K562 (cell line): Measurements from ENCODE around the gene EPHB2. TPM values are rescaled to one million over a fixed set of nuclear protein-coding genes. Genes with fewer than 3 reads are reported as not detected.

Experiments
- ATAC-seq: fragments of 200-7000 bp; cut with Tn5 transposase; 3 replicates; pipeline ENCODE4 v1.9.1; 2020; ENCODE audit warnings: moderate library complexity
- BruUV-seq: library from RNA; stranded (reverse); fragments of 400-500 nt; replicated peaks from 2 replicates; lab custom pipeline; 2021; lab: Mats Ljungman, UMichigan
- CTCF ChIA-PET: fragments of 300-600 bp; formaldehyde crosslinking; extraction: SDS; loops from one replicate; lab custom pipeline; 2021; ENCODE audit warnings: low intra/inter-chr PET ratio; lab: Yijun Ruan, JAX
- POLR2A ChIA-PET: fragments of 300-600, 350-650 bp; sonication (Branson Sonifier 250); formaldehyde crosslinking; extraction: SDS; loops from one replicate; lab custom pipeline; 2021; ENCODE audit warnings: antibody characterized with exemption, inconsistent platforms; lab: Yijun Ruan, JAX
- DNase-seq, 4 experiments: peaks; one replicate each; pipeline versions ENCODE4 v3.0.0 to v3.0.0-alpha.2; 2011 to 2018; ENCODE audit warnings: low spot score in 3 of 4, mixed read lengths in 3 of 4; ENCODE audit errors: extremely low read depth in 1 of 4
- FAIRE-seq: peaks from 2 replicates; lab custom pipeline; 2011; peaks lifted over from hg19 to GRCh38; lab: Jason Lieb, UNC
- H2AFZ ChIP-seq: 2 replicates; pipeline ENCODE4 v1.6.0; 2011; ENCODE audit warnings: low read depth, low read length, control low read depth, inconsistent platforms
- H3K27ac ChIP-seq: fragments of 200-600 bp; 3 replicates; pipeline ENCODE4 v1.8.0; 2011; ENCODE audit warnings: low read depth, mild to moderate bottlenecking, control low read depth, inconsistent platforms, low read length, moderate library complexity, mixed read lengths; ENCODE audit errors: extremely low read depth
- H3K27me3 ChIP-seq, 2 experiments: fragments of 300-600 bp in 1 of 2; 2 replicates in 1 of 2; 3 replicates in 1 of 2; pipeline versions ENCODE4 v1.6.0 to v1.8.0; 2011; ENCODE audit warnings: inconsistent platforms in 2 of 2, low read length in 2 of 2, mild to moderate bottlenecking in 1 of 2, mixed read lengths in 1 of 2, moderate library complexity in 1 of 2; ENCODE audit not compliant: control insufficient read depth in 2 of 2, insufficient read depth in 2 of 2
- H3K36me3 ChIP-seq: fragments of 300-600 bp; 3 replicates; pipeline ENCODE4 v1.8.0; 2011; ENCODE audit warnings: mild to moderate bottlenecking, low read length, inconsistent platforms; ENCODE audit not compliant: control insufficient read depth, insufficient read depth
- H3K4me1 ChIP-seq, 2 experiments: fragments of 200-600 bp in 1 of 2; replicated peaks in 1 of 2; 2 replicates in 1 of 2; 3 replicates in 1 of 2; pipeline versions ENCODE4 v1.5.1 to v1.8.0; 2011; ENCODE audit warnings: inconsistent platforms in 2 of 2, low read length in 2 of 2, mild to moderate bottlenecking in 1 of 2, mixed read lengths in 1 of 2, moderate library complexity in 1 of 2; ENCODE audit not compliant: control insufficient read depth in 2 of 2, insufficient read depth in 2 of 2
- H3K4me2 ChIP-seq: 2 replicates; pipeline ENCODE4 v1.6.1; 2011; ENCODE audit warnings: low read length, control low read depth, inconsistent platforms, mixed read lengths; ENCODE audit not compliant: insufficient read depth
- H3K4me3 ChIP-seq: fragments of 200-600 bp; sonication (generic), shearing (Covaris generic); 2 replicates; pipeline ENCODE4 v1.5.1; 2016; ENCODE audit warnings: control low read depth, inconsistent platforms
- H3K79me2 ChIP-seq: fragments of 200-600 bp; 3 replicates; pipeline ENCODE4 v1.8.0; 2011; ENCODE audit warnings: low read length, inconsistent platforms; ENCODE audit not compliant: control insufficient read depth, insufficient read depth
- H3K9ac ChIP-seq, 2 experiments: 2 replicates each; pipeline versions ENCODE4 v1.6.0 to v1.6.1; 2011; ENCODE audit warnings: low read depth in 2 of 2, low read length in 2 of 2, control low read depth in 1 of 2, inconsistent platforms in 1 of 2, mild to moderate bottlenecking in 1 of 2, mixed read lengths in 1 of 2; ENCODE audit not compliant: insufficient read depth in 1 of 2
- H3K9me1 ChIP-seq: one replicate; pipeline ENCODE4 v1.6.0; 2011; ENCODE audit warnings: inconsistent platforms, mild to moderate bottlenecking, low read length, moderate library complexity; ENCODE audit not compliant: control insufficient read depth, insufficient read depth
- H3K9me3 ChIP-seq: replicated peaks from 2 replicates; pipeline ENCODE4 v1.5.1; 2011; ENCODE audit warnings: low read depth, low read length, inconsistent platforms; ENCODE audit not compliant: control insufficient read depth, insufficient read depth
- H4K20me1 ChIP-seq: replicated peaks from 2 replicates; pipeline ENCODE4 v1.6.1; 2011; ENCODE audit warnings: low read length, inconsistent platforms, mixed read lengths; ENCODE audit not compliant: control insufficient read depth, insufficient read depth
- E2F5 ChIP-seq: sonication (generic); formaldehyde crosslinking; IDR thresholded peaks from 2 replicates; pipeline ENCODE4 v1.8.0; 2022; ENCODE audit warnings: mild to moderate bottlenecking, missing genetic modification reagents
- FOSL1 ChIP-seq: fragments of 200-800 bp; sonication (Bioruptor generic); conservative IDR thresholded peaks from 2 replicates; pipeline ENCODE4 v1.6.1; 2016; ENCODE audit warnings: missing genetic modification characterization, missing compliant biosample characterization
- PHB ChIP-seq: fragments of 250-450 bp; sonication (Bioruptor Pico); IDR thresholded peaks from 2 replicates; pipeline ENCODE4 v1.5.0; 2021
- POLR2A ChIP-seq: fragments of 450-650 bp; conservative IDR thresholded peaks from 2 replicates; pipeline ENCODE4 v1.6.1; 2016
- PRDM10 ChIP-seq: fragments of 450-650 bp; IDR thresholded peaks from 2 replicates; pipeline ENCODE4 v1.6.1; 2018; ENCODE audit not compliant: partially characterized antibody
- ZFP36 ChIP-seq: fragments of 150-350 bp; IDR thresholded peaks from 2 replicates; pipeline ENCODE4 v1.6.1; 2018; ENCODE audit warnings: low read length, low read depth; ENCODE audit not compliant: partially characterized antibody
- ZNF263 ChIP-seq: sonication (generic); formaldehyde crosslinking; IDR thresholded peaks from 2 replicates; pipeline ENCODE4 v1.8.0; 2022; ENCODE audit warnings: mild to moderate bottlenecking, missing genetic modification reagents, borderline replicate concordance
- WGBS: fragments of 100-300 bp; shearing (Covaris generic); methylation state at CpG from one replicate; pipeline ENCODE4 v1.1.6; 2016; ENCODE audit warnings: low coverage, mixed read lengths; ENCODE audit not compliant: insufficient coverage; ENCODE audit errors: missing lambda C conversion rate; 5-methylcytosine and 5-hydroxymethylcytosine counted together
- in situ Hi-C: fragments of 300-500 bp; cut with MboI; formaldehyde crosslinking; loops from 4 replicates; pipeline ENCODE4 v1.15.0; 2018; ENCODE audit warnings: inconsistent platforms, mixed read lengths
- intact Hi-C: fragments of 100-400 bp; cut with micrococcal nuclease; formaldehyde crosslinking; loops from 2 replicates; pipeline ENCODE4 v1.14.2; 2022
- polyA plus RNA-seq, 8 experiments: library from polyadenylated mRNA; depleted of rRNA in 4 of 8; stranded (reverse) in 5 of 8; unstranded in 3 of 8; fragments of >200 nt; fragmentation: Nextera tagmentation in 2 of 8; fragmentation: Illumina TruSeq in 1 of 8; extraction: Ambion mirVana in 2 of 8; extraction: Trizol in 1 of 8; gene quantifications; 2 replicates each; pipeline versions ENCODE4 v1.2.1 to v1.2.3, GENCODE V29; 2011 to 2014; ENCODE audit warnings: inconsistent platforms in 1 of 8, missing spikeins in 1 of 8
- total RNA-seq, 7 experiments: library from RNA; depleted of rRNA in 6 of 7; stranded (reverse); fragments of >200 nt in 6 of 7; fragmentation: Illumina TruSeq in 2 of 7; extraction: Trizol in 2 of 7; gene quantifications; 2 replicates each; pipeline versions ENCODE4 v1.2.1 to v1.2.3, GENCODE V29; 2011 to 2021; ENCODE audit warnings: low replicate concordance in 1 of 7

Gene EPHB2
- total and polyA plus RNA-seq, 9 of the 15 experiments (the other 6 are each of a cell fraction or from before 2014, with no cell fraction given), result not detected

- TF ChIP-seq FOSL1 (tag), result no peak
- TF ChIP-seq E2F5 (CRISPR knock-in tag), result no peak
- TF ChIP-seq PHB (CRISPR knock-in tag), result no peak
- no peak for TF ChIP-seq ZNF263 (CRISPR knock-in tag)
- TF ChIP-seq POLR2A, result no peak
Measured at GRCh38 chr1:22875241-22875640, 164.6 kb downstream of the EPHB2 start (continued).

GRCh38 chr1:22875841-22876240 lies 165.2 kb downstream of the EPHB2 start:
- in situ Hi-C loops (no loop called here), intact Hi-C loops (no loop called here)
- H3K9me1 ChIP-seq, result no peaks in the 10 kb centered on the region
- no peak overlapping the region for H2AFZ ChIP-seq
- ATAC-seq (no peak), DNase-seq (no peak), FAIRE-seq (no peak)
- ChIA-PET POLR2A (interaction anchor here (0.6 to 1.5 kb wide), 4 partner anchors 11 to 817 kb away, joined by 3 to 4 read pairs (median 4); no protein-coding TSS in a partner anchor), CTCF (no interaction called here)
- H3K4me2 ChIP-seq, result no peak overlapping the region
- H3K27ac ChIP-seq, result no peak overlapping the region
- 0 out of 5 replicates have a peak, but pooled peaks cover 0 to 4% of the 10 kb centered on the region in 2 experiments for H3K4me1 ChIP-seq
- H3K27me3 ChIP-seq, result peaks cover 44 to 99% of the 10 kb centered on the region in 2 experiments
- no peaks in the 10 kb centered on the region for H3K79me2 ChIP-seq
- no peak for TF ChIP-seq PRDM10
- peak; percentile 69 for TF ChIP-seq ZFP36
- BruUV-seq, result no TSS peak
- H3K36me3 ChIP-seq, result no peaks in the 10 kb centered on the region
- H3K9me3 ChIP-seq, result no peaks in the 10 kb centered on the region
- H3K9ac ChIP-seq, result no peak overlapping the region
- 1% methylated on average over 5 of the region's 5 CpGs for WGBS
- H4K20me1 ChIP-seq, result peaks cover 24% of the 10 kb centered on the region; the same call in 1 of the 2 replicates
- H3K4me3 ChIP-seq, result no peak overlapping the region
